ENCODE data around the gene TGIF1.

GRCh38 chr18:3471141-3471648 is 21.2 kb downstream of the TGIF1 start:
- no peak for TF ChIP-seq CTCF (IDR thresholded peaks at IDR 0.05)
- no peak for TF ChIP-seq POLR2AphosphoS5 (IDR thresholded peaks at IDR 0.05)
- TF ChIP-seq EP300 (IDR thresholded peaks at IDR 0.05), result no peak
- no peak for TF ChIP-seq POLR2A (IDR thresholded peaks at IDR 0.05)
